CD14-positive monocyte (primary cell): ENCODE results near the gene DSCAML1. TPM values are rescaled to one million over a fixed set of nuclear protein-coding genes. Genes with fewer than 3 reads are reported as not detected.

Source experiments
- DNase-seq, 3 donors: peaks; one replicate each; pipeline ENCODE4 v3.0.0-alpha.2; 2011 to 2022
- H2AFZ ChIP-seq: 2 replicates; pipeline ENCODE4 v1.6.0; 2012; ENCODE audit warnings: mild to moderate bottlenecking, low read depth, low read length, inconsistent platforms; ENCODE audit not compliant: insufficient read depth, poor library complexity, severe bottlenecking
- H3K27ac ChIP-seq, 2 donors: 1 replicate in 1 of 2; 2 replicates in 1 of 2; pipeline ENCODE4 v1.5.1; 2012 to 2013; ENCODE audit warnings: low read length in 2 of 2, control low read depth in 1 of 2, inconsistent platforms in 1 of 2, low read depth in 1 of 2, mild to moderate bottlenecking in 1 of 2
- H3K27me3 ChIP-seq, 2 donors: one replicate each; pipeline versions ENCODE4 v1.6.0 to v1.6.1; 2011 to 2013; ENCODE audit warnings: low read length in 2 of 2; ENCODE audit not compliant: control insufficient read depth in 2 of 2, insufficient read depth in 2 of 2
- H3K36me3 ChIP-seq, 2 donors: replicated peaks in 1 of 2; 1 replicate in 1 of 2; 2 replicates in 1 of 2; pipeline versions ENCODE4 v1.5.1 to v1.6.1; 2012 to 2013; ENCODE audit warnings: low read length in 2 of 2, control low read depth in 1 of 2, inconsistent platforms in 1 of 2, mild to moderate bottlenecking in 1 of 2; ENCODE audit not compliant: insufficient read depth in 2 of 2, control insufficient read depth in 1 of 2
- H3K4me1 ChIP-seq, 2 donors: 1 replicate in 1 of 2; 2 replicates in 1 of 2; pipeline versions ENCODE4 v1.5.1 to v1.6.1; 2012 to 2013; ENCODE audit warnings: low read length in 2 of 2, control low read depth in 1 of 2, inconsistent platforms in 1 of 2, mild to moderate bottlenecking in 1 of 2, moderate library complexity in 1 of 2; ENCODE audit not compliant: insufficient read depth in 2 of 2, control insufficient read depth in 1 of 2
- H3K4me2 ChIP-seq: replicated peaks from 2 replicates; pipeline ENCODE3; 2012; ENCODE audit warnings: low read length, moderate library complexity, mild to moderate bottlenecking; ENCODE audit not compliant: poor library complexity, severe bottlenecking; ENCODE audit errors: extremely low read depth
- H3K4me3 ChIP-seq, 3 experiments: fragments of 200-600 bp in 1 of 3; sonication (generic) in 1 of 3; replicated peaks in 1 of 3; 1 replicate in 2 of 3; 2 replicates in 1 of 3; pipeline ENCODE4 v1.5.1; 2011 to 2013; ENCODE audit warnings: low read length in 3 of 3, mild to moderate bottlenecking in 3 of 3, control low read depth in 2 of 3, low read depth in 2 of 3, inconsistent platforms in 1 of 3, moderate library complexity in 1 of 3
- H3K79me2 ChIP-seq: 2 replicates; pipeline ENCODE4 v1.6.0; 2012; ENCODE audit warnings: mild to moderate bottlenecking, control low read depth, inconsistent platforms, low read length, moderate library complexity; ENCODE audit not compliant: insufficient read depth
- H3K9ac ChIP-seq: 2 replicates; pipeline ENCODE4 v1.6.0; 2017; ENCODE audit warnings: low read length, mild to moderate bottlenecking; ENCODE audit not compliant: insufficient read depth, poor library complexity, severe bottlenecking
- H3K9me3 ChIP-seq, 2 donors: replicated peaks in 1 of 2; 1 replicate in 1 of 2; 2 replicates in 1 of 2; pipeline versions ENCODE4 v1.5.1 to v1.6.1; 2012 to 2013; ENCODE audit warnings: low read length in 2 of 2, control low read depth in 1 of 2; ENCODE audit not compliant: control insufficient read depth in 1 of 2, insufficient read depth in 1 of 2
- H4K20me1 ChIP-seq: 2 replicates; pipeline ENCODE4 v1.6.0; 2012; ENCODE audit warnings: mild to moderate bottlenecking, low read length, control low read depth, moderate library complexity; ENCODE audit not compliant: insufficient read depth
- H3K27ac Mint-ChIP-seq, 7 donors: one replicate each; pipeline ENCODE4 v1.8.0; 2020; ENCODE audit warnings: mild to moderate bottlenecking in 7 of 7, mixed read lengths in 7 of 7, moderate library complexity in 6 of 7, inconsistent platforms in 2 of 7
- H3K27me3 Mint-ChIP-seq, 3 donors: one replicate each; pipeline ENCODE4 v1.8.0; 2021 to 2022; ENCODE audit warnings: low read depth in 3 of 3, mild to moderate bottlenecking in 3 of 3, mixed read lengths in 3 of 3, moderate library complexity in 3 of 3, inconsistent platforms in 1 of 3
- H3K36me3 Mint-ChIP-seq, 2 donors: one replicate each; pipeline ENCODE4 v1.8.0; 2020; ENCODE audit warnings: mixed read lengths in 2 of 2, inconsistent platforms in 1 of 2, mild to moderate bottlenecking in 1 of 2
- H3K4me1 Mint-ChIP-seq: one replicate; pipeline ENCODE4 v1.8.0; 2020; ENCODE audit warnings: mild to moderate bottlenecking, mixed read lengths
- H3K4me3 Mint-ChIP-seq, 2 donors: one replicate each; pipeline ENCODE4 v1.8.0; 2020; ENCODE audit warnings: mild to moderate bottlenecking in 2 of 2, mixed read lengths in 2 of 2, moderate library complexity in 1 of 2
- H3K9me3 Mint-ChIP-seq, 7 donors: one replicate each; pipeline ENCODE4 v1.8.0; 2020 to 2022; ENCODE audit warnings: mixed read lengths in 7 of 7, mild to moderate bottlenecking in 6 of 7, moderate library complexity in 6 of 7, inconsistent platforms in 2 of 7
- CTCF ChIP-seq: fragments of 200-600 bp; IDR thresholded peaks from one replicate; pipeline ENCODE4 v1.8.0; 2022; ENCODE audit warnings: antibody characterized with exemption, mild to moderate bottlenecking
- WGBS: methylation state at CpG from one replicate; pipeline ENCODE4 v1.1.5; 2013; ENCODE audit warnings: missing lambda C conversion rate; ENCODE audit not compliant: insufficient coverage; 5-methylcytosine and 5-hydroxymethylcytosine counted together
- intact Hi-C, 2 donors: fragments of 100-400 bp; cut with micrococcal nuclease; formaldehyde crosslinking; loops; one replicate each; pipeline versions ENCODE4 v1.15.0 to v1.15.1; 2023
- polyA plus RNA-seq, 3 donors: library from polyadenylated mRNA; depleted of rRNA in 1 of 3; unstranded in 2 of 3; stranded (reverse) in 1 of 3; fragments of 300-500 nt in 2 of 3; fragments of >200 nt in 1 of 3; fragmentation: Illumina TruSeq in 2 of 3; gene quantifications; 1 replicate in 2 of 3; 2 replicates in 1 of 3; pipeline ENCODE4 v1.2.3, GENCODE V29; 2012 to 2021

Gene DSCAML1
- polyA plus RNA-seq, 3 donors, result not detected

DNA sequence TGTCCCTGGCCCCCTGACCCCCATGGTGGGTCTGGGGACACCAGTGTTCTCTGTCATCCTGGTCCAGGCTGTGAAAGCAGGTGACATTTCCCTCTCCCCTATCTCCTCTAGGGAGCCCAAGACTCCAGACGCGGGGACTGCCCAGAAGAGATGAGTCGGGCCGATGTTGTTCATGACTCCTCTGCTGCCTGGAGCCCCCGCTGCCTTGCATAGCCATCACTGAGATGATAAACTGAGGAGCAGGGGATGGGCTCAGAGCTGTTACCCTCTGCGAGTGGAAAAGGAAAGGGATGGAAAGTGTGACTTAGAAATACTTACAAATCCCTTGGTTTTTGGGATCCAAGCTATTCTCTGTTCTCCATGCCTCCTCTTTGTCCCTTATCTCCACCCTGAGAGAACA, 209.6 kb downstream of the DSCAML1 start:
- H3K27me3 Mint-ChIP-seq, result peaks cover 0 to 9% (median 4%) of the 10 kb centered on the region in 3 donors
- Histone ChIP-seq H3K36me3 (no peaks in the 10 kb centered on the region), H3K27me3 (no peaks in the 10 kb centered on the region), H3K9ac (no peak overlapping the region), H3K4me3 (no peak overlapping the region), H4K20me1 (no peaks in the 10 kb centered on the region), H3K9me3 (no peaks in the 10 kb centered on the region), H3K4me1 (no peaks in the 10 kb centered on the region), H3K79me2 (no peaks in the 10 kb centered on the region), H3K27ac (no peak overlapping the region), H2AFZ (no peak overlapping the region), H3K4me2 (no peak overlapping the region)
- no peaks in the 10 kb centered on the region for H3K9me3 Mint-ChIP-seq
- no peak overlapping the region for H3K4me3 Mint-ChIP-seq
- H3K27ac Mint-ChIP-seq, result no peak overlapping the region
- 100% methylated on average over 3 of the region's 6 CpGs for WGBS
- no peaks in the 10 kb centered on the region for H3K4me1 Mint-ChIP-seq
- no peak for DNase-seq
- intact Hi-C loops, result no loop called here
- H3K36me3 Mint-ChIP-seq, result no peaks in the 10 kb centered on the region
- no peak for TF ChIP-seq CTCF

- Histone ChIP-seq H4K20me1 (no peaks in the 10 kb centered on the region), H3K4me3 (no peak overlapping the region), H3K36me3 (no peaks in the 10 kb centered on the region), H3K4me1 (no peaks in the 10 kb centered on the region), H3K79me2 (no peaks in the 10 kb centered on the region), H3K27ac (no peak overlapping the region), H2AFZ (no peak overlapping the region), H3K4me2 (no peak overlapping the region), H3K27me3 (no peaks in the 10 kb centered on the region), H3K9ac (no peak overlapping the region), H3K9me3 (no peaks in the 10 kb centered on the region)
- intact Hi-C loops, result no loop called here
- DNase-seq, result no peak
- Mint-ChIP-seq H3K4me1 (no peaks in the 10 kb centered on the region), H3K9me3 (no peaks in the 10 kb centered on the region), H3K27me3 (peaks cover 0 to 9% (median 4%) of the 10 kb centered on the region in 3 donors), H3K36me3 (no peaks in the 10 kb centered on the region), H3K4me3 (no peak overlapping the region), H3K27ac (no peak overlapping the region)
- 82% methylated on average over 5 of the region's 5 CpGs for WGBS
- no peak for TF ChIP-seq CTCF
Measured at GRCh38 chr11:117586392-117586791, 210.6 kb downstream of the DSCAML1 start.
